ENCODE results near the gene MZB1. TPM values are rescaled to one million over a fixed set of nuclear protein-coding genes. Genes with fewer than 3 reads are reported as not detected.
A peak's percentile ranks its signal among the peaks of the same experiment; 100 is the strongest.

MZB1 gene
- total RNA-seq, 1 donor from 2014 or later = 7.8 TPM

GRCh38 chr5:139396691-139397090 is 7.0 kb upstream of the MZB1 start:
- ATAC-seq (no peak), DNase-seq (no peak)
- intact Hi-C loops (cut with DNase I) = no loop called here
- no peaks in the 10 kb centered on the region for H3K9me3 ChIP-seq
- H3K27ac ChIP-seq = no peak overlapping the region
- TF ChIP-seq CTCF (IDR thresholded peaks at IDR 0.05) = no peak
- H3K36me3 ChIP-seq = no peaks in the 10 kb centered on the region
- H3K27me3 ChIP-seq (ENCODE audit: low read depth) = peaks cover 31% of the 10 kb centered on the region
- H3K4me3 ChIP-seq = no peak overlapping the region
- peaks cover 31% of the 10 kb centered on the region for H3K4me1 ChIP-seq

- intact Hi-C loops (cut with DNase I) = no loop called here
Observed at GRCh38 chr5:139395844-139396640, 6.3 kb upstream of the MZB1 start.

DNA sequence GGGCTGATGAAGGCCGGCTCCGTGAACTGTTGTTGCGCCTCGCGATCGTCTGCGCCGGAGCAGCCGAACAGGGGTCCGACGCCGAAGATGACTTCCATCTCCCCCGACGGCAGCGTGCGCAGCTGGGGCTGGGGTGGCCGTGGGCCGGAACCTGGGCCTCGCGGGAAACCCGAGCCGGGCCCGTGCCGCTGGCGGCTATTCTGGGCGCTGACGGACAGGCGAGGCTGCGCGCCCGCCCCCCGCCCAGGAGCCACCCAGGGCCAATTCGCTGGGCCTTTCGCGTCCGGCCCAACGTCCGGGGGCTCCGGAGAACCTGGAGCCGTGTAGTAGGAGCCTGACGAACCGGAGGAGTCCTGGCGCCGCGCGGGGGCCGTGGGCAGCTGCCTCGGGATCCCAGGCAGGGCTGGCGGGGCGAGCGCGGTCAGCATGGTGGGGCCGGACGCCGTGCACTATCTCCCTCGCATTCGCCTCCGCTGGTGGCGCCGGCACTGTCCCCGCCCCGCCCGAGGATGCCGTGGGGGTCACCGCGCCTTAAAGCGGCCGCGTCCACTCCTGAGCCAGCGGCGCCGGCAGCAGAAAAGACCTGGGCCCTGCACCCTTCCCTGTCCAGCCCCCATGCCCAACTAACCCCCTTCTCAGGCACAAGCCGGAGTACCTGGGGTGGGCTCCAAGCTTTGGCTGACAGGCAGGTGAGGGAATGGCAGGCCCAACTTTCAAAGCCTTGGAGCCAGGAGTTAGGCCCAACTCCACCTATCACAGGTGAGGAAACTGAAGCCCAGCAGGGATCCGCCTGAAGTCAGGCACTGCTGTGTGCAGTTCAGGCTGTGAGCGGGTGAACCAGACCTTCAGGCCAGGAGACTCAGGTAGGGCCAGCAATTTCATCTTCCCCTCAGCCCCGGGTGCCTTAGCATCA is 5.2 kb upstream of the MZB1 start, which contains the start of gene PROB1:
TSS of gene PROB1 (minus strand) at position 451 of the 913 bp plus-strand sequence. CDS start at position 428, 23 bp downstream.
- Histone ChIP-seq H3K27me3 (ENCODE audit: low read depth) (peaks cover 31% of the 10 kb centered on the region), H3K4me1 (peaks cover 35% of the 10 kb centered on the region), H3K9me3 (no peaks in the 10 kb centered on the region), H3K27ac (peak within 1 kb of the TSS; percentile 11), H3K4me3 (peak within 1 kb of the TSS; percentile 65), H3K36me3 (no peaks in the 10 kb centered on the region)
- no peak for TF ChIP-seq CTCF (IDR thresholded peaks at IDR 0.05)
- ATAC-seq = peak in 1 of 2 donors; percentile 5
- intact Hi-C loops (cut with DNase I) = no loop called here
- DNase-seq = no peak

More at GRCh38 chr5:139395844-139396640, 6.3 kb upstream of the MZB1 start:
- ATAC-seq = no peak
- Histone ChIP-seq H3K27me3 (ENCODE audit: low read depth) (peaks cover 31% of the 10 kb centered on the region), H3K4me3 (no peak overlapping the region), H3K36me3 (no peaks in the 10 kb centered on the region), H3K27ac (no peak overlapping the region), H3K4me1 (peaks cover 35% of the 10 kb centered on the region), H3K9me3 (no peaks in the 10 kb centered on the region)
- no peak for TF ChIP-seq CTCF (IDR thresholded peaks at IDR 0.05)
- DNase-seq = no peak

DNA sequence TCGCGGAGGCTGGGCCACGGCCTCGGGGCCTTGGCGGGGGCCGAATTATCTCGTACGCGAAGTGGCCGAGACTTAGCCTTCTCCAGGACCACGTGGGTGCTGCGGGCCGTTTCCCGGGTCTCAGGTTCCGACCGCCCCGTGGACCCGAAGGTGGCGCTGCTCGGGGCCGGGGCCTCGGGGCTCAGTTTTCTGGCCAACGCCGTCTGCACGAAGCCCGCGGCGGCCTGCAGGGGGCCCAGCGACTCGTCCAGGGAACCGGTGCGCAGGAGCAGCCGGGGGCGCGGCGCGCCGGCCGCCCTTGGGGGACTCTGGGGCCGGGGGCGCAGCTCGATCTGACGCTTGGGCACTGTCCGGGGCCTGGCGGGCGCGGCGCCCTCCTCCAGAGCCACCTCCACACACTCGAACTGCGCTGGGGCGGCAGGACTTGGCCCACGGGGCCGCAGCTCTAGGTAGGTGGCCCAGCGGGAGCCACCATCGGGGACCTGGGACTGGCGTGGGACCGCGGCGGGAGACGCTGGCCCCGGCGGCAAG is 4.5 kb upstream of the MZB1 start:
- H3K4me3 ChIP-seq = peak overlapping the region; percentile 65
- no peak for DNase-seq
- intact Hi-C loops (cut with DNase I) = no loop called here
- H3K4me1 ChIP-seq = peaks cover 35% of the 10 kb centered on the region
- H3K27ac ChIP-seq = peak overlapping the region; percentile 11
- ATAC-seq = peak; percentile 32 to 60
- no peaks in the 10 kb centered on the region for H3K9me3 ChIP-seq
- H3K36me3 ChIP-seq = no peaks in the 10 kb centered on the region
- H3K27me3 ChIP-seq (ENCODE audit: low read depth) = peaks cover 31% of the 10 kb centered on the region
- TF ChIP-seq CTCF (IDR thresholded peaks at IDR 0.05) = peak; percentile 42

DNA sequence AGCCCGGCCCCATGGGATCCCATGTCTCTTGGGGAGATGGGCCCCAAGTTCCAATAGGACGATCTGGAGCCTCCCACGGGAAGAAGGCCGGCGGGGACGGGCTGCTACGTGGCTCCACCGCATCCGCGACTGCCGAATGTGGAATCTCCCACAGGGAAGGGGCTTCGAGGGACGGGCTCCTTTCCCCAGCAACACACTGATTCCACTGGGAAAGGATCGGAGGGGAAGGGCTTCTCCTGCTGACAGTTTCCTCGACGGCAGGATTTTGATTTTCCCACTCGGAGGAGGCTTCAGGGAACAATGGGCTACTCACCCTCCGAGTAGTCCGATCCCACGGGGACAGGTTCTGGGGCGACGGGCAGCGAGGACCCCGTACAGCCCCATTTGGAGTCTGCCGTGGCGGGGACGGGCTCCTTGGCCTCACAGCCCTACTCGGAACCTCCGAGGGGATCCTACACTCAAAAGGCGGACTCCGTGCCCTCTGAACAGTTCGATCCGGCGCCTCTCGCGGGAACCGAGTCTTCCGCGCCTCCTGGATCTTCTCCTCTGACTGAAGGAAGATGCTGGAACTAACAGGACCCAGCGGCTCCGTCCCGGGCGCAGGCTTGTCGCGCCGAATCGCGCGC is 3.9 kb upstream of the MZB1 start:
- H3K4me1 ChIP-seq = peaks cover 35% of the 10 kb centered on the region
- H3K4me3 ChIP-seq = peak overlapping the region; percentile 65
- H3K36me3 ChIP-seq = no peaks in the 10 kb centered on the region
- ATAC-seq = no peak
- peaks cover 31% of the 10 kb centered on the region for H3K27me3 ChIP-seq (ENCODE audit: low read depth)
- no peak for TF ChIP-seq CTCF (IDR thresholded peaks at IDR 0.05)
- no peak for DNase-seq
- intact Hi-C loops (cut with DNase I) = no loop called here
- no peaks in the 10 kb centered on the region for H3K9me3 ChIP-seq
- peak overlapping the region; percentile 11 for H3K27ac ChIP-seq
